ENCODE results near the gene SUCO.

Gene SUCO

GRCh38 chr1:172517081-172517480 lies 15.9 kb upstream of the SUCO start:
- Histone ChIP-seq H3K36me3 (replicated peaks in 1 of 2; ENCODE audit: control insufficient read depth in 2 of 2, insufficient read depth in 2 of 2, low read length in 2 of 2) (no peaks in the 10 kb centered on the region), H2BK12ac (ENCODE audit: low read length) (no peak overlapping the region), H3K4me3 (ENCODE audit: low read length in 2 of 2) (no peak overlapping the region), H4K8ac (ENCODE audit: low read depth, low read length) (no peak overlapping the region), H3K23ac (ENCODE audit: low read depth, low read length, poor library complexity) (no peak overlapping the region), H2BK15ac (ENCODE audit: low read length) (no peak overlapping the region), H3K4ac (ENCODE audit: low read length) (no peak overlapping the region), H3K27ac (replicated peaks; ENCODE audit: low read length) (no peak overlapping the region), H3K4me2 (ENCODE audit: insufficient read depth, low read length, poor library complexity, severe bottlenecking) (no peak overlapping the region), H2BK120ac (ENCODE audit: low read depth, low read length) (no peak overlapping the region), H3K27me3 (ENCODE audit: control insufficient read depth in 3 of 3, insufficient read depth in 3 of 3, low read depth in 1 of 3, low read length in 3 of 3) (peaks cover 0 to 19% (median 0%) of the 10 kb centered on the region in 3 experiments), H2AFZ (ENCODE audit: low read length) (no peak overlapping the region), H3K9ac (ENCODE audit: low read depth, low read length, poor library complexity) (no peak overlapping the region), H3K9me3 (replicated peaks in 1 of 2; ENCODE audit: control insufficient read depth in 2 of 2, insufficient read depth in 1 of 2, low read depth in 1 of 2, low read length in 2 of 2) (no peaks in the 10 kb centered on the region), H3K79me1 (ENCODE audit: low read depth, low read length) (no peaks in the 10 kb centered on the region), H3K14ac (ENCODE audit: low read length) (no peak overlapping the region), H4K91ac (ENCODE audit: low read depth, low read length, poor library complexity) (no peak overlapping the region), H2AK5ac (ENCODE audit: low read depth, low read length) (no peak overlapping the region), H2BK5ac (ENCODE audit: low read length) (no peak overlapping the region), H3K18ac (ENCODE audit: low read length) (no peak overlapping the region), H3K4me1 (ENCODE audit: control insufficient read depth in 2 of 2, insufficient read depth in 1 of 2, low read depth in 1 of 2, low read length in 2 of 2) (no peaks in the 10 kb centered on the region)
- no peak for DNase-seq (ENCODE audit: low spot score)
- WGBS, 2 donors (ENCODE audit: extremely low coverage in 2 of 2, insufficient read length in 2 of 2, insufficient replicate concordance in 1 of 2), result no CpG with 5 or more reads among the region's 1 CpG

GRCh38 chr1:172517545-172517944 lies 15.4 kb upstream of the SUCO start:
- no peak overlapping the region for H3K9ac ChIP-seq (ENCODE audit: low read depth, low read length, poor library complexity)
- no peak overlapping the region for H2BK5ac ChIP-seq (ENCODE audit: low read length)
- no peak overlapping the region for H2BK12ac ChIP-seq (ENCODE audit: low read length)
- WGBS, 2 donors (ENCODE audit: extremely low coverage in 2 of 2, insufficient read length in 2 of 2, insufficient replicate concordance in 1 of 2), result no CpG with 5 or more reads among the region's 4 CpGs
- H3K4ac ChIP-seq (ENCODE audit: low read length), result no peak overlapping the region
- H3K4me3 ChIP-seq (ENCODE audit: low read length in 2 of 2), result no peak overlapping the region
- no peaks in the 10 kb centered on the region for H3K36me3 ChIP-seq (replicated peaks in 1 of 2; ENCODE audit: control insufficient read depth in 2 of 2, insufficient read depth in 2 of 2, low read length in 2 of 2)
- no peak overlapping the region for H3K18ac ChIP-seq (ENCODE audit: low read length)
- H2BK120ac ChIP-seq (ENCODE audit: low read depth, low read length), result no peak overlapping the region
- H3K14ac ChIP-seq (ENCODE audit: low read length), result no peak overlapping the region
- H4K8ac ChIP-seq (ENCODE audit: low read depth, low read length), result no peak overlapping the region
- H3K27me3 ChIP-seq (ENCODE audit: control insufficient read depth in 3 of 3, insufficient read depth in 3 of 3, low read depth in 1 of 3, low read length in 3 of 3), result peaks cover 0 to 19% (median 0%) of the 10 kb centered on the region in 3 experiments
- no peak for DNase-seq (ENCODE audit: low spot score)
- no peak overlapping the region for H3K23ac ChIP-seq (ENCODE audit: low read depth, low read length, poor library complexity)
- no peak overlapping the region for H3K27ac ChIP-seq (replicated peaks; ENCODE audit: low read length)
- no peak overlapping the region for H2AFZ ChIP-seq (ENCODE audit: low read length)
- H3K4me2 ChIP-seq (ENCODE audit: insufficient read depth, low read length, poor library complexity, severe bottlenecking), result no peak overlapping the region
- no peaks in the 10 kb centered on the region for H3K9me3 ChIP-seq (replicated peaks in 1 of 2; ENCODE audit: control insufficient read depth in 2 of 2, insufficient read depth in 1 of 2, low read depth in 1 of 2, low read length in 2 of 2)
- no peaks in the 10 kb centered on the region for H3K79me1 ChIP-seq (ENCODE audit: low read depth, low read length)
- no peaks in the 10 kb centered on the region for H3K4me1 ChIP-seq (ENCODE audit: control insufficient read depth in 2 of 2, insufficient read depth in 1 of 2, low read depth in 1 of 2, low read length in 2 of 2)
- no peak overlapping the region for H4K91ac ChIP-seq (ENCODE audit: low read depth, low read length, poor library complexity)
- no peak overlapping the region for H2BK15ac ChIP-seq (ENCODE audit: low read length)
- no peak overlapping the region for H2AK5ac ChIP-seq (ENCODE audit: low read depth, low read length)

- Histone ChIP-seq H3K79me1 (ENCODE audit: low read depth, low read length) (no peaks in the 10 kb centered on the region), H2AFZ (ENCODE audit: low read length) (no peak overlapping the region), H2BK5ac (ENCODE audit: low read length) (no peak overlapping the region), H4K8ac (ENCODE audit: low read depth, low read length) (no peak overlapping the region), H3K4ac (ENCODE audit: low read length) (no peak overlapping the region), H3K4me2 (ENCODE audit: insufficient read depth, low read length, poor library complexity, severe bottlenecking) (no peak overlapping the region), H3K27me3 (ENCODE audit: control insufficient read depth in 3 of 3, insufficient read depth in 3 of 3, low read depth in 1 of 3, low read length in 3 of 3) (peaks cover 0 to 21% (median 0%) of the 10 kb centered on the region in 3 experiments), H2BK15ac (ENCODE audit: low read length) (no peak overlapping the region), H2BK120ac (ENCODE audit: low read depth, low read length) (no peak overlapping the region), H3K23ac (ENCODE audit: low read depth, low read length, poor library complexity) (no peak overlapping the region), H3K18ac (ENCODE audit: low read length) (no peak overlapping the region), H3K9me3 (replicated peaks in 1 of 2; ENCODE audit: control insufficient read depth in 2 of 2, insufficient read depth in 1 of 2, low read depth in 1 of 2, low read length in 2 of 2) (no peaks in the 10 kb centered on the region), H3K14ac (ENCODE audit: low read length) (no peak overlapping the region), H3K4me1 (ENCODE audit: control insufficient read depth in 2 of 2, insufficient read depth in 1 of 2, low read depth in 1 of 2, low read length in 2 of 2) (no peaks in the 10 kb centered on the region), H3K36me3 (replicated peaks in 1 of 2; ENCODE audit: control insufficient read depth in 2 of 2, insufficient read depth in 2 of 2, low read length in 2 of 2) (no peaks in the 10 kb centered on the region), H3K9ac (ENCODE audit: low read depth, low read length, poor library complexity) (no peak overlapping the region), H4K91ac (ENCODE audit: low read depth, low read length, poor library complexity) (no peak overlapping the region), H3K27ac (replicated peaks; ENCODE audit: low read length) (no peak overlapping the region), H2BK12ac (ENCODE audit: low read length) (no peak overlapping the region), H3K4me3 (ENCODE audit: low read length in 2 of 2) (no peak overlapping the region), H2AK5ac (ENCODE audit: low read depth, low read length) (no peak overlapping the region)
- WGBS, 2 donors (ENCODE audit: extremely low coverage in 2 of 2, insufficient read length in 2 of 2, insufficient replicate concordance in 1 of 2), result no CpG with 5 or more reads among the region's 4 CpGs
- DNase-seq (ENCODE audit: low spot score), result no peak
Measured at GRCh38 chr1:172529304-172529703, 3.6 kb upstream of the SUCO start.

GRCh38 chr1:172530000-172530399 lies 3.0 kb upstream of the SUCO start:
- Histone ChIP-seq H2AK5ac (ENCODE audit: low read depth, low read length) (no peak overlapping the region), H2BK15ac (ENCODE audit: low read length) (no peak overlapping the region), H3K36me3 (replicated peaks in 1 of 2; ENCODE audit: control insufficient read depth in 2 of 2, insufficient read depth in 2 of 2, low read length in 2 of 2) (no peaks in the 10 kb centered on the region), H4K8ac (ENCODE audit: low read depth, low read length) (no peak overlapping the region), H3K9ac (ENCODE audit: low read depth, low read length, poor library complexity) (no peak overlapping the region), H3K27ac (replicated peaks; ENCODE audit: low read length) (no peak overlapping the region), H2BK12ac (ENCODE audit: low read length) (no peak overlapping the region), H3K18ac (ENCODE audit: low read length) (no peak overlapping the region), H2BK120ac (ENCODE audit: low read depth, low read length) (no peak overlapping the region), H2AFZ (ENCODE audit: low read length) (no peak overlapping the region), H3K27me3 (ENCODE audit: control insufficient read depth in 3 of 3, insufficient read depth in 3 of 3, low read depth in 1 of 3, low read length in 3 of 3) (peaks cover 0 to 21% (median 0%) of the 10 kb centered on the region in 3 experiments), H3K4me3 (ENCODE audit: low read length in 2 of 2) (no peak overlapping the region), H4K91ac (ENCODE audit: low read depth, low read length, poor library complexity) (no peak overlapping the region), H3K4me1 (ENCODE audit: control insufficient read depth in 2 of 2, insufficient read depth in 1 of 2, low read depth in 1 of 2, low read length in 2 of 2) (peaks cover 0 to under 1% of the 10 kb centered on the region in 2 donors), H3K4ac (ENCODE audit: low read length) (no peak overlapping the region), H3K4me2 (ENCODE audit: insufficient read depth, low read length, poor library complexity, severe bottlenecking) (no peak overlapping the region), H3K14ac (ENCODE audit: low read length) (no peak overlapping the region), H3K23ac (ENCODE audit: low read depth, low read length, poor library complexity) (no peak overlapping the region), H3K79me1 (ENCODE audit: low read depth, low read length) (no peaks in the 10 kb centered on the region), H2BK5ac (ENCODE audit: low read length) (no peak overlapping the region), H3K9me3 (replicated peaks in 1 of 2; ENCODE audit: control insufficient read depth in 2 of 2, insufficient read depth in 1 of 2, low read depth in 1 of 2, low read length in 2 of 2) (no peaks in the 10 kb centered on the region)
- DNase-seq (ENCODE audit: low spot score), result no peak
- WGBS, 2 donors (ENCODE audit: extremely low coverage in 2 of 2, insufficient read length in 2 of 2, insufficient replicate concordance in 1 of 2), result no CpG with 5 or more reads among the region's 2 CpGs

All from neuronal stem cell (in vitro differentiated cells).